Measurements from ENCODE around the gene SLPI.

SLPI gene

DNA sequence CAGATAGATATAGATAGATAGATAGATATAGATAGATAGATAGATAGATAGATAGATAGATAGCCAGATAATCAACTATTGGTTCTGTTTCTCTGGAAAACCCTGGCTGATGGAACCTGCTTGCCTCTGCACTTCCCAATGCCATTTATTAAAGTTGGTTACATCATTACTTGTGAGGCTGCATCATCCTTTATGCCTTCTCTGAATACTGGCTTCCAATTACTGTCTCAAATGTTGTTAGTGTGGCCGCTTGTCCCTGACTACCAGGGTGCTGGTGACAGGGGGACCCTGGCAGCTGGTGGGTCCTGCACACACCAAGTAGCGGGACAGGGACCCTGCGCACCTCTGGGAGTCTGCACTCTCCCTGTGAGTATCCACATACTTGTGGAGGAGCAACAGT is 3.9 kb upstream of the SLPI start:
- no peak overlapping the region for H3K4me3 ChIP-seq (ENCODE audit: low read depth, low read length)
- no peak for DNase-seq (ENCODE audit: low read depth)
- no peak for TF ChIP-seq CTCF (IDR thresholded peaks at IDR 0.05; ENCODE audit: low read depth, low read length, missing control alignments)

DNA sequence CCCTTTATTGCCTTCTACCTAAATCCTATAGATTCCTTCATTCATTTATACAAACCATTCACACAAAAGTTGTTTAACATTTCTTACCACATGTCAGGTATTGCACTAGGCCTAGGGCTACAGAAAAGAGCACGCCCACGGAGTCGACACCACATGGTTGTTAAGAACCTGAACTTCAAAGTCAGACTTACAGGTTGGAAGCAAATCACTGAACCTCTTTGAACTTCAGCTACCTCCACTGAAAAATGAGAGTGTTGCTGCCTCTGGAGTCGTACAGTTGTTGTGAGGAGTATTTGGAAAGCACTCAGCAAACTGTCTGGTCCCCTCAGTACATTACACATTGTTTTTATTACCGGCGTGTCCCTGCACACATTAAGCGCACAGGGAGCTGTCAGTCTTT is 3.3 kb upstream of the SLPI start:
- no peak for TF ChIP-seq CTCF (IDR thresholded peaks at IDR 0.05; ENCODE audit: low read depth, low read length, missing control alignments)
- no peak for DNase-seq (ENCODE audit: low read depth)
- no peak overlapping the region for H3K4me3 ChIP-seq (ENCODE audit: low read depth, low read length)

- no peak for DNase-seq (ENCODE audit: low read depth)
- H3K4me3 ChIP-seq (ENCODE audit: low read depth, low read length): no peak overlapping the region
- TF ChIP-seq CTCF (IDR thresholded peaks at IDR 0.05; ENCODE audit: low read depth, low read length, missing control alignments): no peak
These were observed 2.8 kb upstream of the SLPI start for GRCh38 chr20:45257161-45257560.

DNA sequence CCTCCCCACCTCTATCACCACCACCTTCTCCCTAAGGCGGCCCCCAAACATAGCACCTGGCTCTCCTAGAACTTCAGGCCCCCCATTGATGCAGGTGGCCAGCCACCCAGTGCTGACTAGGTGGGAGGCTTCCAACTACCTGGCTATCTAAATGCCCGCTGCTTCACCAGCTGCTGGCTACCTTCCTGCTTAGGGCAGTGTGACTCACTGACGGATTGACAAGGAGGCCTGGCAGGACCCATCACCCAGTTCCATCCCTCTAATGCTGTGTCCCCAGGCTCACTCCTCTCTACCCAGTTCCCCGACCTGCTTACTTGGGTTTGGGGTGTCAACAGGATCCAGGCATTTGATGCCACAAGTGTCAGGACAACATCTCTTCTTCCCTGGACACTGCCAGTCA is 1.1 kb downstream of the SLPI start:
- no peak for TF ChIP-seq CTCF (IDR thresholded peaks at IDR 0.05; ENCODE audit: low read depth, low read length, missing control alignments)
- DNase-seq (ENCODE audit: low read depth): no peak
- no peak overlapping the region for H3K4me3 ChIP-seq (ENCODE audit: low read depth, low read length)

- H3K4me3 ChIP-seq (ENCODE audit: low read depth, low read length): no peak overlapping the region
- no peak for TF ChIP-seq CTCF (IDR thresholded peaks at IDR 0.05; ENCODE audit: low read depth, low read length, missing control alignments)
- DNase-seq (ENCODE audit: low read depth): no peak
These were observed 2.3 kb downstream of the SLPI start for GRCh38 chr20:45251884-45252560.

DNA sequence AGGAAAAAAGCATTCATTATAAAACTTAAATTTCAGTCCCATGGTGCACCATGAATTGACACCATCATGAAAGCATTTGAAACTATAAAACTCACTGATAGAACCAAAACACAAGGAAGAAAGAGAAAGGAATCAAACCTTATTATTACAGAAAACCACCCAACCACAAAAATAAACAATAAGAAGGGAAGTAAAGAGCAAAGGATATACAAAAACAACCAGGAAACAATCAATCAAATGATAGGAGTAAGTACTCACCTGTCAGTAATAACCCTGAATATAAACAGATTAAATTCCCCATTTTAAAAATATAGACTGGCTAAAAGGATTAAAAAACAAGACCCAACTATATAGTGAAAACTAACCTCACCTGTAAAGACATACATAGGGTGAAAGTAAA is 5.8 kb downstream of the SLPI start:
- DNase-seq (ENCODE audit: low read depth): no peak
- H3K4me3 ChIP-seq (ENCODE audit: low read depth, low read length): no peak overlapping the region
- no peak for TF ChIP-seq CTCF (IDR thresholded peaks at IDR 0.05; ENCODE audit: low read depth, low read length, missing control alignments)

GRCh38 chr20:45247865-45248264 is 6.5 kb downstream of the SLPI start:
- no peak for TF ChIP-seq CTCF (IDR thresholded peaks at IDR 0.05; ENCODE audit: low read depth, low read length, missing control alignments)
- H3K4me3 ChIP-seq (ENCODE audit: low read depth, low read length): no peak overlapping the region
- DNase-seq (ENCODE audit: low read depth): no peak

All from GM12864 (cell line).